Right atrium auricular region (tissue), 2 donors: Measurements from ENCODE around the gene ODC1. TPM values are rescaled to one million over a fixed set of nuclear protein-coding genes. Genes with fewer than 3 reads are reported as not detected.
A peak's percentile ranks its signal among the peaks of the same experiment; 100 is the strongest.

Experiments
- DNase-seq: peaks from one replicate; pipeline ENCODE4 v3.0.0-alpha.2; 2019; ENCODE audit warnings: low spot score
- H3K27ac ChIP-seq, 2 donors: fragments of 200-600 bp; sonication (generic); 1 replicate in 1 of 2; 2 replicates in 1 of 2; pipeline ENCODE4 v1.5.1; 2016 to 2019
- H3K27me3 ChIP-seq, 2 donors: fragments of 200-600 bp; sonication (generic); one replicate each; pipeline versions ENCODE4 v1.5.1 to v1.6.0; 2017 to 2019
- H3K36me3 ChIP-seq: fragments of 200-600 bp; sonication (generic); one replicate; pipeline ENCODE4 v1.5.1; 2016
- H3K4me1 ChIP-seq, 2 donors: fragments of 200-600 bp; sonication (generic); one replicate each; pipeline versions ENCODE4 v1.5.1 to v1.6.0; 2017 to 2019
- H3K4me3 ChIP-seq, 2 donors: fragments of 200-600 bp; sonication (generic); 1 replicate in 1 of 2; 2 replicates in 1 of 2; pipeline ENCODE4 v1.5.1; 2017 to 2019; ENCODE audit warnings: mild to moderate bottlenecking in 1 of 2, moderate library complexity in 1 of 2
- H3K9me3 ChIP-seq, 2 donors: fragments of 200-600 bp; sonication (generic); one replicate each; pipeline ENCODE4 v1.5.1; 2019
- total RNA-seq, 2 donors: library from RNA; depleted of rRNA; stranded (reverse); fragments of >200 nt; gene quantifications; one replicate each; pipeline ENCODE4 v1.1.0, GENCODE V29; 2016
- TF ChIP-seq, protein P1 (sequence below), 2 donors: fragments of 200-600 bp; sonication (generic); IDR thresholded peaks; one replicate each; pipeline ENCODE4 v1.5.1; 2019; ENCODE audit warnings: antibody characterized with exemption in 2 of 2

ODC1 gene
- total RNA-seq, 2 donors from 2014 or later = 41.3 to 73.9 TPM

- TF ChIP-seq, protein P1, sequence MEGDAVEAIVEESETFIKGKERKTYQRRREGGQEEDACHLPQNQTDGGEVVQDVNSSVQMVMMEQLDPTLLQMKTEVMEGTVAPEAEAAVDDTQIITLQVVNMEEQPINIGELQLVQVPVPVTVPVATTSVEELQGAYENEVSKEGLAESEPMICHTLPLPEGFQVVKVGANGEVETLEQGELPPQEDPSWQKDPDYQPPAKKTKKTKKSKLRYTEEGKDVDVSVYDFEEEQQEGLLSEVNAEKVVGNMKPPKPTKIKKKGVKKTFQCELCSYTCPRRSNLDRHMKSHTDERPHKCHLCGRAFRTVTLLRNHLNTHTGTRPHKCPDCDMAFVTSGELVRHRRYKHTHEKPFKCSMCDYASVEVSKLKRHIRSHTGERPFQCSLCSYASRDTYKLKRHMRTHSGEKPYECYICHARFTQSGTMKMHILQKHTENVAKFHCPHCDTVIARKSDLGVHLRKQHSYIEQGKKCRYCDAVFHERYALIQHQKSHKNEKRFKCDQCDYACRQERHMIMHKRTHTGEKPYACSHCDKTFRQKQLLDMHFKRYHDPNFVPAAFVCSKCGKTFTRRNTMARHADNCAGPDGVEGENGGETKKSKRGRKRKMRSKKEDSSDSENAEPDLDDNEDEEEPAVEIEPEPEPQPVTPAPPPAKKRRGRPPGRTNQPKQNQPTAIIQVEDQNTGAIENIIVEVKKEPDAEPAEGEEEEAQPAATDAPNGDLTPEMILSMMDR (IDR thresholded peaks at IDR 0.05) = no peak
- no peaks in the 10 kb centered on the region for H3K36me3 ChIP-seq
- no peaks in the 10 kb centered on the region for H3K9me3 ChIP-seq
- no peak overlapping the region for H3K27ac ChIP-seq
- no peak for DNase-seq
- peaks cover 0 to 73% of the 10 kb centered on the region in 2 donors for H3K4me1 ChIP-seq
- no peak overlapping the region for H3K4me3 ChIP-seq
- H3K27me3 ChIP-seq = no peaks in the 10 kb centered on the region
Observed at GRCh38 chr2:10402653-10403215, 45.4 kb downstream of the ODC1 start.

GRCh38 chr2:10402062-10402585, 46.0 kb downstream of the ODC1 start:
- H3K4me3 ChIP-seq = no peak overlapping the region
- no peaks in the 10 kb centered on the region for H3K9me3 ChIP-seq
- peaks cover 0 to 71% of the 10 kb centered on the region in 2 donors for H3K4me1 ChIP-seq
- TF ChIP-seq, protein P1 (IDR thresholded peaks at IDR 0.05) = no peak
- H3K36me3 ChIP-seq = no peaks in the 10 kb centered on the region
- peak overlapping the region in 1 of 2 donors; percentile 40 for H3K27ac ChIP-seq
- no peak for DNase-seq
- H3K27me3 ChIP-seq = no peaks in the 10 kb centered on the region

DNA sequence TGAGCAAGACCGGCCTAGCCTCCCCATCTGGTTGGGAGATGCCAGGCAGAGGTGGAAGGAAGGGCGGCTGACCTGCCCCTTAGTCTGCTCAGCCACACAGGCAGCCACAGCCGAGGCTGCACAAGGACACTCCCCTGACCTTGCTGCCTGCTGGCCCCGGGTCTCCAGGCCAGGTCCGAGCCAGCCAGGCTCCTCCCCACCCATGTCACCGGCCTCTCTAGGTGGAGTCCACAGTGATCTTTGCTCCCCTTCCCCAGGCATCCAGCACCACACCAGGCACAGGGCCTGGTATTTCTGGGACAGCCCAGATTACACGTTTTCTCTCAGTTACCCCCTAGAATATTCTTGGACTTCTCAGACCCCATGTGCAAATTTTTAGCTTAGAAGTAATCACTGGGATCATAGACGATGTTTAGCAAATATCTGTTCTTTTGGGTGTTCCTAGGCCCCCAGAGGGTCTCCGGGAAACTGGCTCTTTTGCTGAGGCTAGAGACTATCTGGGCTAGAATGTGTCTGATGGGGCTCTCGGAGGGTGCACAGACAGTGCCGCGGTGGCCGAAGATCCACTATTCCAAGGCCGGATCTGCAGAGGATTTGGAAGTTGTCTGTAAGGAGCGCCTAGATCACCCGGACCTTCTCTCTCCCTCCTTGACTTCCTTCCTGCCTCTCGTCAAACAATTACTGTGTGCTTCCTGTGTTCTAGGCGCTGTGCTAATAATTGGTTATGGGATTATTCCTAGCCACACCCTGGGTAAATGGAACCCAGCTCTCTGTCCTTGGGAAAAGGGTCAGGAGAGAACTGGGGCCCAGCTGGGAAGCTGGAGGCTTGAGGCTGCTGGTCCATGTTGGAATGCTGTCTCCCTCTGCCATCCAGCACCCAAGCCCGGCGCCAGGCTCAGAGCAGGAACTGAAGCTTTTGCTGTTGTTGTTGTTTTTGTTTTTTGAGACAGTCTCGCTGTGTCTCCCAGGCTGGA, 46.9 kb downstream of the ODC1 start:
- TF ChIP-seq, protein P1 (IDR thresholded peaks at IDR 0.05) = no peak
- Histone ChIP-seq H3K9me3 (no peaks in the 10 kb centered on the region), H3K4me1 (peaks cover 0 to 62% of the 10 kb centered on the region in 2 donors), H3K36me3 (no peaks in the 10 kb centered on the region), H3K27ac (peak overlapping the region in 1 of 2 donors; percentile 48), H3K27me3 (no peaks in the 10 kb centered on the region), H3K4me3 (no peak overlapping the region)
- DNase-seq = no peak

GRCh38 chr2:10400568-10400977, 47.6 kb downstream of the ODC1 start:
- Histone ChIP-seq H3K4me1 (peaks cover 0 to 56% of the 10 kb centered on the region in 2 donors), H3K9me3 (no peaks in the 10 kb centered on the region), H3K27me3 (no peaks in the 10 kb centered on the region), H3K36me3 (no peaks in the 10 kb centered on the region), H3K4me3 (no peak overlapping the region), H3K27ac (peak overlapping the region; percentile 2 to 16)
- DNase-seq = no peak
- TF ChIP-seq, protein P1 (IDR thresholded peaks at IDR 0.05) = no peak

DNA sequence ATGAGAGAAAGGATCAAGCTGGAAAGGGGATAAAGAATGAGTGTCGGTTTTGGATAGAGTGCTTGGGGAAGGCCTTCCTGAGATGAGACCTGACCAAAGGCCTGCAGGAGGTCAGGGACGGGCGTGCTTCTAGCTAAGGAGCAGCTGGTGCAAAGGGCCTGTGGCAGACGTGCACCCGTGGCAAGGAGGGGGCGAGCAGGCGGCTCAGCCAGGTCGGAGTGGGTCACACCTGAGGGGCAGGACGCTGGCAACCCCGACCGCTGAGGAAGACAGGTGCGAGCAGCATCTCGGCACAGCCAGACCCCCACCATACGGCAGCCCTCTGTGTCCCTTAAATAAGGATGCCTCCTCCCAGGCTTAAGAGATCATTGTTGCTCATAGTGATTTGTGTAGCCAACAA, 48.1 kb downstream of the ODC1 start:
- Histone ChIP-seq H3K27me3 (no peaks in the 10 kb centered on the region), H3K4me1 (peaks cover 0 to 50% of the 10 kb centered on the region in 2 donors), H3K27ac (peak overlapping the region; percentile 2 to 16), H3K36me3 (no peaks in the 10 kb centered on the region), H3K9me3 (no peaks in the 10 kb centered on the region), H3K4me3 (no peak overlapping the region)
- DNase-seq = no peak
- TF ChIP-seq, protein P1 (IDR thresholded peaks at IDR 0.05) = no peak
